Kidney (tissue), 14 donors: ENCODE results near the gene RIN3. TPM values are rescaled to one million over a fixed set of nuclear protein-coding genes. Genes with fewer than 3 reads are reported as not detected.
"Not testable (repeated sequence)": the region's sequence is repeated elsewhere in the genome, so short reads cannot be mapped to it uniquely, and the experiment has no call there.

ENCODE experiments used
- DNase-seq, 5 donors: peaks; one replicate each; pipeline ENCODE4 v3.0.0-alpha.2; 2013 to 2020
- FAIRE-seq: peaks from 2 replicates; lab custom pipeline; 2012; peaks lifted over from hg19 to GRCh38; lab: Jason Lieb, UNC
- H3K27ac ChIP-seq, 2 donors: one replicate each; pipeline ENCODE4 v1.7.0; 2013; ENCODE audit warnings: low read depth in 2 of 2, low read length in 2 of 2, inconsistent platforms in 1 of 2
- H3K27me3 ChIP-seq: one replicate; pipeline ENCODE4 v1.7.1; 2013; ENCODE audit warnings: low read length, inconsistent platforms; ENCODE audit not compliant: control insufficient read depth, insufficient read depth
- H3K36me3 ChIP-seq, 3 donors: one replicate each; pipeline versions ENCODE4 v1.7.0 to v1.7.1; 2013; ENCODE audit warnings: low read length in 3 of 3, control low read depth in 1 of 3, inconsistent platforms in 1 of 3; ENCODE audit not compliant: insufficient read depth in 3 of 3, control insufficient read depth in 2 of 3
- H3K4me1 ChIP-seq, 3 donors: one replicate each; pipeline versions ENCODE4 v1.7.0 to v1.7.1; 2013; ENCODE audit warnings: low read length in 3 of 3, inconsistent platforms in 1 of 3, low read depth in 1 of 3; ENCODE audit not compliant: control insufficient read depth in 2 of 3, insufficient read depth in 2 of 3
- H3K4me3 ChIP-seq, 3 donors: one replicate each; pipeline versions ENCODE4 v1.7.0 to v1.8.1; 2013; ENCODE audit warnings: low read length in 3 of 3, control low read depth in 1 of 3, inconsistent platforms in 1 of 3
- H3K9ac ChIP-seq, 3 donors: one replicate each; pipeline versions ENCODE4 v1.7.0 to v1.7.1; 2013; ENCODE audit warnings: low read length in 3 of 3, control low read depth in 1 of 3, inconsistent platforms in 1 of 3
- H3K9me3 ChIP-seq, 3 donors: one replicate each; pipeline versions ENCODE4 v1.7.0 to v1.7.1; 2013; ENCODE audit warnings: low read length in 3 of 3, control low read depth in 1 of 3, inconsistent platforms in 1 of 3; ENCODE audit not compliant: control insufficient read depth in 2 of 3, insufficient read depth in 1 of 3
- CTCF ChIP-seq: IDR thresholded peaks from 3 replicates; pipeline ENCODE4 v1.5.1; 2012; ENCODE audit warnings: mild to moderate bottlenecking, moderate library complexity, borderline replicate concordance; ENCODE audit not compliant: insufficient read depth; ENCODE audit errors: extremely low read depth
- intact Hi-C: fragments of 100-400 bp; cut with DNase I; formaldehyde crosslinking; loops from one replicate; pipeline ENCODE4 v1.11.1; 2022
- polyA plus RNA-seq: library from polyadenylated mRNA; stranded (reverse); fragments of 350-450 nt; fragmentation: Illumina TruSeq; extraction: RNeasy Lipid Tissue Mini Kit (QIAGEN cat#74804); gene quantifications from one replicate; pipeline ENCODE4 v1.2.3, GENCODE V29; 2014; ENCODE audit warnings: low read depth, low replicate concordance; ENCODE audit not compliant: insufficient read depth
- total RNA-seq: library from RNA; stranded (reverse); fragmentation: NEBNext Ultra II Directional; extraction: Animal tissue kit (Norgen Biotek cat#: 25700); gene quantifications from one replicate; pipeline ENCODE4 v1.2.1, GENCODE V29; 2021
- donor health status: control.
- donor health status: control.
- donor health status: control.
- donor health status: control.
- donor health status: control.
- donor health status: DM: yes; HTN: yes; CAD: no.
- donor health status: Normal renal cell carcinoma (clear cell type).

RIN3 gene
- total and polyA plus RNA-seq, 2 donors from 2014 or later: 7.1 to 30.4 TPM

- no peak overlapping the region for H3K4me3 ChIP-seq
- no peak for DNase-seq
- no peaks in the 10 kb centered on the region for H3K27me3 ChIP-seq
- H3K9ac ChIP-seq: no peak overlapping the region
- no peak overlapping the region for H3K27ac ChIP-seq
- no peak for FAIRE-seq
- H3K4me1 ChIP-seq: no peaks in the 10 kb centered on the region
- H3K9me3 ChIP-seq: no peaks in the 10 kb centered on the region
- H3K36me3 ChIP-seq: no peaks in the 10 kb centered on the region
- no peak for TF ChIP-seq CTCF
- intact Hi-C loops: no loop called here
These were observed 19.0 kb downstream of the RIN3 start for GRCh38 chr14:92532490-92533163.

DNA sequence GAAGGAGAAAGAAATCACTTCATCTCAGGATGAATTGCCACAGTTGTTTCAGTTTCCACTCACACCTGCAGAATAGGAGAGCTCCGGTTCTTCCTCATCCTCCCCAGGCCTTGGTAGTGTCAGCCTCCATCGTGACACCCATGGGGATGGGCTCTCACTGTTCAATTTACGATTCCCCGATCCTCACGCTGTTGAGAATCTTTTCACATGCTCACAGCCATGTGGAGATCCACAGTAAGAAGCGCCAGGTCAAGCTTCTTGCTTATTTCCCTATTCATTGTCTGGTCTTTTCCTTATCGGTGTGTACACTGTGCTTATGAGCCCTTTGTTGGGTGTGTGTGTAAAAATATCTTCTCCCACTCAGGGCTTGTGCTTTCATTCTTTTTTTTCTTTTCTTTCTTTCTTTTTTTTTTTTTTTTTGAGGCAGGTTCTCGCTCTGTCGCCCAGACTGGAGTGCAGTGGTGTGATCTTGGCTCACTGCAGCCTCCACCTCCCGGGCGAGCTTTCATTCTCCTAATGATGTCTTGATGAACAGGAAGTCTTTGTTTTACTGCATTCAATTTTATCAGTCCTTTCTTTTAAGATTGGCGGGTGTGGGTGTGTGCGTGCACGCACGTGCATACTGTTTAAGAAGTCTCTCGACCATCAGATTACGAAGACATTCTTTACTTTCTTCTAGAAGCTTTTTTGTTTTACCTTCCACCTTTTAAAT lies 21.5 kb downstream of the RIN3 start:
- no peaks in the 10 kb centered on the region for H3K36me3 ChIP-seq
- intact Hi-C loops: no loop called here
- no peak overlapping the region for H3K4me3 ChIP-seq
- DNase-seq (no peak), FAIRE-seq (no peak)
- TF ChIP-seq CTCF: no peak
- no peaks in the 10 kb centered on the region for H3K9me3 ChIP-seq
- H3K9ac ChIP-seq: no peak overlapping the region
- no peak overlapping the region for H3K27ac ChIP-seq
- no peaks in the 10 kb centered on the region for H3K27me3 ChIP-seq
- peaks cover 0 to 14% (median 11%) of the 10 kb centered on the region in 3 donors for H3K4me1 ChIP-seq

- FAIRE-seq, intact Hi-C loops, H3K4me3 ChIP-seq, H3K9me3 ChIP-seq, H3K9ac ChIP-seq, H3K27ac ChIP-seq, H3K27me3 ChIP-seq, H3K36me3 ChIP-seq, DNase-seq: not testable (repeated sequence)
- H3K4me1 ChIP-seq: peaks cover 0 to 25% (median 22%) of the 10 kb centered on the region in 3 donors
These were observed 22.6 kb downstream of the RIN3 start for GRCh38 chr14:92536231-92536630.

GRCh38 chr14:92538412-92538985 lies 24.9 kb downstream of the RIN3 start:
- no peak for TF ChIP-seq CTCF
- no peaks in the 10 kb centered on the region for H3K27me3 ChIP-seq
- no peaks in the 10 kb centered on the region for H3K9me3 ChIP-seq
- no peak overlapping the region for H3K27ac ChIP-seq
- intact Hi-C loops: no loop called here
- no peak overlapping the region for H3K9ac ChIP-seq
- H3K4me1 ChIP-seq: peaks cover 0 to 25% (median 22%) of the 10 kb centered on the region in 3 donors
- DNase-seq: no peak
- H3K4me3 ChIP-seq: no peak overlapping the region
- no peaks in the 10 kb centered on the region for H3K36me3 ChIP-seq
- FAIRE-seq: no peak
